ENCODE measurements around the gene PALLD.

PALLD gene

DNA sequence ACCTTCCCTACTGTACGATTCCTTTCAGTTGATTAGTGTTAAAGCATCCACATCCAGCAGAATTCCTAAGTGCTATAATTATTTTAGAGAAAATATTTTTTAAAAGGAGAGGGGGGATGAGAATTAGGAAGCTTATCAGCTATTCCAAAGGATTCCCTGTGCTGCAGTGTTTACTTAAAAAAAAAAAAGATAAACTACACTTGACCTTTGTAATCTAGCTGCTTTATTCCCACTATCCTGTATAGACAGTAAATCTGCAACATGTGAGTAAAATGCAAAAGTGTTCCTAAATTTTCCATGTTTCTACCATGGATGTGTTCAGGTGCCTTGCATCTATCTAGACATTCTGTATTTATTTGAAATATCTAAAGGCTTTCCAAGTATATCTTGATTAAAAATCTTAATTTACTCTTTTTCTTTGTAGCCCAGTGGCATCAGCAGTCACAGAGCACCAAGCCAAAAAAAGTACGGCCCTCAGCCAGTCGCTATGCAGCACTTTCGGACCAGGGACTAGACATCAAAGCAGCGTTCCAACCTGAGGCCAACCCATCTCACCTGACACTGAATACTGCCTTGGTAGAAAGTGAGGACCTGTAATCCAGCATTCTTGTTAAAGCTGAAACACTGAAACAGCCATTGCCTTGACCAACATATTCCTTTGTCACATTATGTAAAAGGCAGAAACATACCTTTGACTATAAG lies 429.1 kb downstream of the PALLD start:
- no peak for DNase-seq (ENCODE audit: low read depth)
- TF ChIP-seq, protein P1, sequence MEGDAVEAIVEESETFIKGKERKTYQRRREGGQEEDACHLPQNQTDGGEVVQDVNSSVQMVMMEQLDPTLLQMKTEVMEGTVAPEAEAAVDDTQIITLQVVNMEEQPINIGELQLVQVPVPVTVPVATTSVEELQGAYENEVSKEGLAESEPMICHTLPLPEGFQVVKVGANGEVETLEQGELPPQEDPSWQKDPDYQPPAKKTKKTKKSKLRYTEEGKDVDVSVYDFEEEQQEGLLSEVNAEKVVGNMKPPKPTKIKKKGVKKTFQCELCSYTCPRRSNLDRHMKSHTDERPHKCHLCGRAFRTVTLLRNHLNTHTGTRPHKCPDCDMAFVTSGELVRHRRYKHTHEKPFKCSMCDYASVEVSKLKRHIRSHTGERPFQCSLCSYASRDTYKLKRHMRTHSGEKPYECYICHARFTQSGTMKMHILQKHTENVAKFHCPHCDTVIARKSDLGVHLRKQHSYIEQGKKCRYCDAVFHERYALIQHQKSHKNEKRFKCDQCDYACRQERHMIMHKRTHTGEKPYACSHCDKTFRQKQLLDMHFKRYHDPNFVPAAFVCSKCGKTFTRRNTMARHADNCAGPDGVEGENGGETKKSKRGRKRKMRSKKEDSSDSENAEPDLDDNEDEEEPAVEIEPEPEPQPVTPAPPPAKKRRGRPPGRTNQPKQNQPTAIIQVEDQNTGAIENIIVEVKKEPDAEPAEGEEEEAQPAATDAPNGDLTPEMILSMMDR (conservative IDR thresholded peaks at IDR 0.05; ENCODE audit: low read depth, low read length): no peak

DNA sequence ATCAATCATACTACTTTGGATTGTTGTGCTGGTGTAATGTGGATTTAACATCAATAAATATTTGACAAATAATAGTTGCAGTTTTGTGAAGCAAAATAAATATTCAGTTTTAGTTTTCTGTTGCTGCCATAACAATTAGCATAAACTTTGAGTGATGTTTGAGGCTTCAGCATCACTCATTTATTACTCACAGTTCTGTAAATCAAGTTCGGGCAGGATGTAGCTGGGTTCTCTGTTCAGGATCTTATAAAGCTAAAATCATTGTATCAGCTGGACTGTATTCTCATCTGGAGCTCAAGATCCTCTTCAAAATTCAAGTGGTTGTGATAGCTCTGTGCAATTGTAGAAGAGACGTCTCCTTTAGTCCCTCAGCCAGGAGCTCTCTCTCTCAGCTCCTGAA lies 431.5 kb downstream of the PALLD start:
- TF ChIP-seq, protein P1 (conservative IDR thresholded peaks at IDR 0.05; ENCODE audit: low read depth, low read length): no peak
- no peak overlapping the region for H3K4me3 ChIP-seq (ENCODE audit: low read length)
- no peak for DNase-seq (ENCODE audit: low read depth)

More for the DNA sequence above, 429.1 kb downstream of the PALLD start:
- H3K4me3 ChIP-seq (ENCODE audit: low read length): no peak overlapping the region

DNA sequence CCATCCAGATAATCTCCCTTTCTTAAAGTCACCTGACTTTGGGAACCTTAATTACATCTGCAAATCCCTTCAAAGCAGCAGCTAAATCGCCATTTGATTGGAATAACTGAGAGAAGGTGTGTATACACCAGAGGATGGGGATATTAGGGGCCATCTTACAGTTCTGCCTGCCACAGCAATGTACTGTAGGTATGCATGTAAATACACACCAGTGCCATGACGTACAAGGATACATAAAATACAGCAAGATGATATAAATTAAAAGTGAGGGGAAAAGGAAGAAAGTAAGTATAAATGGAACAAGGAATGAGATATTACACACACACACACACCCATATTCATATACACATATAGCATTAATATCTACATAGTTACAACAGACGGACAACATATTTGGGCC lies 432.0 kb downstream of the PALLD start:
- DNase-seq (ENCODE audit: low read depth): no peak
- H3K4me3 ChIP-seq (ENCODE audit: low read length): no peak overlapping the region
- TF ChIP-seq, protein P1 (conservative IDR thresholded peaks at IDR 0.05; ENCODE audit: low read depth, low read length): no peak

DNA sequence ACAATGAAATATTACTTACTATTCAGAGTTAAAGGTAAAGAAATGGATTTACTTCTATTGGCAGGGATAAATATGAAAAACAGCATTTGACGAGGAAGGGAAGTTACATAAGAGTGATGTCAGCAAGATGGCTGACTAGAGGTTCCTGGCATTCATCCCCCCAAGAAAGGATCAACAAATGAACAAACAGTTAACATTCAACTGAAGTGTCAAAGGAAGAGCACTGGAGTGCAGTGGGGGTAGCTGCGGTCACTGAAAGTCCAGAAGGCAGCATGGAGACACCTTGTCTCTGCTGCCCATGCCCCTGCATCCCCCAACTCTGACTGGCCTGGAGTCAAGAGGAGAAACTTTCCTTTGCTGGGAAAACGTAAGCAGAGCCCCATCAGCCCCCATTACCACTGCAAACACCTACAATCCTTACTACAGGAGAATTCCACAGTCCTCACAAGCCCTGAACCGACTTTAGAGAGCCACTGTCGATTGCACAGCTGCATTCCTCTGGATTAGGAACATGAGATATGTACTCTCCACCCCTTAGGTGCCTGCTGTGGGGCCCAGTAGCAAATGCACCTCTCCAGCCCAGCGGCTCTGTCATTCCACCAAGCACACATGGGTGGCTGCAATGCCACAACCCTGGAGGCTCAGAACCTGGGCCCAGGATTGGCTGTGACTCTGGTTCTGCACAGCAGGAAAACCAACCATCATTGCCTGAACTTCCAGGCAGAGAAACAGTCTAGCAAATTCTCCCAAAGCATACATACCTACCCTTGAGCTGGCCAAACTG lies 433.8 kb downstream of the PALLD start:
- DNase-seq (ENCODE audit: low read depth): no peak
- H3K4me3 ChIP-seq (ENCODE audit: low read length): no peak overlapping the region
- TF ChIP-seq, protein P1 (conservative IDR thresholded peaks at IDR 0.05; ENCODE audit: low read depth, low read length): no peak

DNA sequence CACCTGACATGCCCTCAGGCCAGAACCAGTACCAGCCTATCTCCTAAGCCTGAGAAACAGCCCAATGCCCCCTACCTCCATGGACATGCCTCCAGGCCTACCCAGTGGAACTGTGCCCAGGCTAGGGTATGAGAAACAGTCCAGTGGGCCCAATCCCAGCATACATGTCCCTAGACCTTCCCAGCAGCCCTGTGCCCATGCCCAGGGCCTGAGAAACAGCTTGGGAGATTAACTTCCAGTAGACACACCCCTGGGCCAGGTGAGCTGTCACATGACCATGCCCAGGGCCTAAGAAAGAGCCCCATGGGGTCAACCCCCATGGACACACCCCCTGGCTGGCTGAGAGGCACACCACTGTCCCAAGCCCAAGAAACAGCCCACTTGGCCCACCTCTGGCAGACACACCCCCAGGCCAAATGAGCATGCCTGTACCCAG lies 434.4 kb downstream of the PALLD start:
- no peak overlapping the region for H3K4me3 ChIP-seq (ENCODE audit: low read length)
- TF ChIP-seq, protein P1 (conservative IDR thresholded peaks at IDR 0.05; ENCODE audit: low read depth, low read length): no peak
- no peak for DNase-seq (ENCODE audit: low read depth)

DNA sequence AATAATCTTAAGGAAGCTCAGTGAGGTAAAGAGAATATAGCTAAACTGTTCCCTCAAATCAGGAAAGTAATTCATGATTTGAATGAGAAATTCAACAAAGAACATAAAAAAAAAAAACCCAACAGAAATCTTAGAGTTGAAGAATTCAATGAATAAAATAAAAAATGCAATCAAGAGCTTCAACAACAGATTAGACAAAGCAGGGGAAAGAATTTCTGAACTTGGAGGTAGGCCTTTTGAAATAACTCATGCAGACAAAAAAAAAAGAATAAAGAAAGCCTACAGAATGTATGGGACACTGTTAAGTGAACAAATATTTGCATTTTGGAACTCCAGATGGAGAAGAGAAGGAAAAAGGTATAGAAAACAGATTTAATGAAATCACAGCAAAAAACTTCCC lies 435.3 kb downstream of the PALLD start:
- no peak for DNase-seq (ENCODE audit: low read depth)
- TF ChIP-seq, protein P1 (conservative IDR thresholded peaks at IDR 0.05; ENCODE audit: low read depth, low read length): no peak
- no peak overlapping the region for H3K4me3 ChIP-seq (ENCODE audit: low read length)

Measured in retinal pigment epithelial cell (primary cell).